ENCODE measurements around the gene CST4. TPM values are rescaled to one million over a fixed set of nuclear protein-coding genes. Genes with fewer than 3 reads are reported as not detected.

Gene CST4
- total and polyA plus RNA-seq, 2 donors (not counting 3 experiments of a cell fraction or from before 2014, with no cell fraction given) = not detected

GRCh38 chr20:23657202-23657601 lies 31.6 kb downstream of the CST4 start:
- Histone ChIP-seq H3K4me3 (replicated peaks in 1 of 3; ENCODE audit: insufficient read depth in 1 of 3, low read depth in 1 of 3, low read length in 3 of 3) (no peak overlapping the region), H2AFZ (ENCODE audit: low read depth, low read length) (no peak overlapping the region), H3K9ac (replicated peaks; ENCODE audit: extremely low read depth, insufficient read depth, low read length) (no peak overlapping the region), H3K27ac (ENCODE audit: insufficient read depth, low read depth, low read length) (no peak overlapping the region), H3K9me3 (replicated peaks; ENCODE audit: control insufficient read depth, insufficient read depth, low read length) (no peaks in the 10 kb centered on the region), H3K79me2 (ENCODE audit: control insufficient read depth, insufficient read depth, low read length) (no peaks in the 10 kb centered on the region), H3K9me1 (replicated peaks; ENCODE audit: control insufficient read depth, extremely low read depth, insufficient read depth, low read length) (no peaks in the 10 kb centered on the region), H3K4me1 (ENCODE audit: control insufficient read depth, extremely low read depth, insufficient read depth, low read length) (peaks cover 9% of the 10 kb centered on the region), H3K27me3 (ENCODE audit: control insufficient read depth in 2 of 2, insufficient read depth in 2 of 2, low read length in 2 of 2) (no peaks in the 10 kb centered on the region), H3K4me2 (ENCODE audit: insufficient read depth, low read length) (no peak overlapping the region), H3K36me3 (ENCODE audit: control insufficient read depth in 2 of 2, extremely low read depth in 1 of 2, insufficient read depth in 2 of 2, low read length in 2 of 2) (no peaks in the 10 kb centered on the region), H4K20me1 (replicated peaks; ENCODE audit: control insufficient read depth, extremely low read depth, insufficient read depth, low read length) (no peaks in the 10 kb centered on the region)
- ChIA-PET POLR2A (no interaction called here), CTCF (no interaction called here)
- FAIRE-seq = no peak
- TF ChIP-seq MAX (IDR thresholded peaks at IDR 0.05; ENCODE audit: insufficient read depth, insufficient read length) (no peak), JUN (IDR thresholded peaks at IDR 0.05; ENCODE audit: borderline replicate concordance, insufficient read depth, insufficient read length, low read depth) (no peak), EZH2 (IDR thresholded peaks at IDR 0.05; ENCODE audit: borderline replicate concordance, low read depth, low read length, severe bottlenecking) (no peak)
- no TSS peak for BruUV-seq (replicated peaks)
- no peak for DNase-seq (ENCODE audit: low read depth, low spot score)
- dilution Hi-C loops (cut with MboI; ENCODE audit: extremely low pct_ligation_motif_present, low sequenced_read_pairs) = no loop called here
- intact Hi-C loops (cut with micrococcal nuclease) = no loop called here

GRCh38 chr20:23656372-23656771 lies 32.5 kb downstream of the CST4 start:
- BruUV-seq (replicated peaks) = no TSS peak
- no peaks in the 10 kb centered on the region for H3K9me1 ChIP-seq (replicated peaks; ENCODE audit: control insufficient read depth, extremely low read depth, insufficient read depth, low read length)
- POLR2A ChIA-PET = no interaction called here
- intact Hi-C loops (cut with micrococcal nuclease) (no loop called here), dilution Hi-C loops (cut with MboI; ENCODE audit: extremely low pct_ligation_motif_present, low sequenced_read_pairs) (no loop called here)
- H2AFZ ChIP-seq (ENCODE audit: low read depth, low read length) = no peak overlapping the region
- no peaks in the 10 kb centered on the region for H4K20me1 ChIP-seq (replicated peaks; ENCODE audit: control insufficient read depth, extremely low read depth, insufficient read depth, low read length)
- DNase-seq (ENCODE audit: low read depth, low spot score) (no peak), FAIRE-seq (no peak)
- H3K4me2 ChIP-seq (ENCODE audit: insufficient read depth, low read length) = no peak overlapping the region
- no peaks in the 10 kb centered on the region for H3K36me3 ChIP-seq (ENCODE audit: control insufficient read depth in 2 of 2, extremely low read depth in 1 of 2, insufficient read depth in 2 of 2, low read length in 2 of 2)
- H3K79me2 ChIP-seq (ENCODE audit: control insufficient read depth, insufficient read depth, low read length) = no peaks in the 10 kb centered on the region
- TF ChIP-seq FOS (IDR thresholded peaks at IDR 0.05; ENCODE audit: borderline replicate concordance, insufficient read depth, low read length) (no peak), GATA2 (IDR thresholded peaks at IDR 0.05; ENCODE audit: insufficient read depth, insufficient read length, low read depth, low read length) (no peak), MAX (IDR thresholded peaks at IDR 0.05; ENCODE audit: insufficient read depth, insufficient read length) (no peak), EZH2 (IDR thresholded peaks at IDR 0.05; ENCODE audit: borderline replicate concordance, low read depth, low read length, severe bottlenecking) (no peak), POLR2AphosphoS5 (IDR thresholded peaks at IDR 0.05; ENCODE audit: insufficient read depth, low read depth, low read length) (no peak), JUN (IDR thresholded peaks at IDR 0.05; ENCODE audit: borderline replicate concordance, insufficient read depth, insufficient read length, low read depth) (no peak), CTCF (IDR thresholded peaks at IDR 0.05; ENCODE audit: extremely low read depth in 1 of 2, insufficient read depth in 1 of 2, low read depth in 1 of 2, low read length in 2 of 2) (no peak), MYC (IDR thresholded peaks at IDR 0.05; ENCODE audit: low read depth, low read length) (no peak), POLR2A (IDR thresholded peaks at IDR 0.05; ENCODE audit: low read depth, low read length) (no peak)
- H3K27me3 ChIP-seq (ENCODE audit: control insufficient read depth in 2 of 2, insufficient read depth in 2 of 2, low read length in 2 of 2) = no peaks in the 10 kb centered on the region
- H3K9ac ChIP-seq (replicated peaks; ENCODE audit: extremely low read depth, insufficient read depth, low read length) = no peak overlapping the region
- no peak overlapping the region for H3K4me3 ChIP-seq (replicated peaks in 1 of 3; ENCODE audit: insufficient read depth in 1 of 3, low read depth in 1 of 3, low read length in 3 of 3)
- CTCF ChIA-PET = no interaction called here
- no peak overlapping the region for H3K27ac ChIP-seq (ENCODE audit: insufficient read depth, low read depth, low read length)
- H3K4me1 ChIP-seq (ENCODE audit: control insufficient read depth, extremely low read depth, insufficient read depth, low read length) = peaks cover 9% of the 10 kb centered on the region
- H3K9me3 ChIP-seq (replicated peaks; ENCODE audit: control insufficient read depth, insufficient read depth, low read length) = no peaks in the 10 kb centered on the region
